Superior temporal gyrus (tissue), 1 donor: ENCODE results near the gene TPRN.

Source experiments
- DNase-seq: peaks from one replicate; pipeline ENCODE4 v3.0.0-alpha.2; 2016; ENCODE audit errors: extremely low spot score

The TPRN gene

DNA sequence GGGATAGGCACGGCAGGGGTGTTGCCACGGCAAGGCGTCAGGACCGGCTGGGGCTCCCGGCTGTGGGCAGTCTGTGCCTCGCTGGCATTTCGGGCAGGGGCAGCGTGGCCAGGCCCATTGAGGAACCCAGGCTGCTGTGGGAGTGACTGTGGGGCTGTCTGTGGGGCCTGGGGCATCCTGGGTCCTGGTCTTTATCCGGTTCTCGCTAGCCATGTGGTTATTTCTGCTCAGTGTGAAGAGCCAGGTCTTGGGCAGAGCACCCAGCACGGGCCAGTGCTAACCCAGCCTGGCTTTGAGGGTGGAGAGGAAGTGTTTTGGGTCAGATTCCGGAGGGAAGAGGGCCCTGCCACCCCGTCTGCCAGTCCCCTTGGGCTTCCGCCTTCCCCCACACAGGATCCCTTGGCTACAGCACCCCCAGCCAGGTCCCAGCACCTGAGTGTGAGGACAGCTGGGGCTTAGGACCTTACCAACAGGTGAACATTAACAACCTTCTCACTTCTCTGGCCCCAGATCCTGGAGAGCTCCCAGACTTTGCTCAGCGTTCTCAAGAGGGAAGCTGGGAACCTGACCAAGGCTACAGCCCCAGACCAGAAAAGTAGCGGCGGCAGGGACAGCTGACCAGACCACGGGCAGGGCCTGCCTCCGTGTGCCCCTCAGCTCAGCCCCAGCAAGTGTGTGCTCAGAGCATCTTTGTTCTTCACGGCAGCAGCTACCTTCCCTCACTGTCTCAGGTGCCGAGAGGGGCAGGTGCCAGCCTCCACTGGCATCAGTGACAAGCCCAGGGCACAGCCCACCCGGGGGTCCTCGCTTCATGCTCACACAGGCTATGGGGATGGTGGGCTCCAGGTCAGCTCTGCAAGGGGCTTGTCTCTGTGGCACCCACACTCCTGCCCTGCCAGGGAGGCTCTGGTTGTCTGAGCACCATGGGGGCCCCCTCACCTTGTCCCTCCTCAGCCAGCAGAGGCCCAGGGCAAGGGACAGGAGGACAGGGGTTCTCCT is 10.9 kb downstream of the TPRN start:
- DNase-seq: no peak

- DNase-seq: peak; percentile 91
These were observed 11.8 kb downstream of the TPRN start, which contains the start of the genes ANAPC2 and SSNA1 for GRCh38 chr9:137188490-137189296. ANAPC2 (minus strand) TSS chr9:137188560; CDS start chr9:137188532, 28 bp downstream. SSNA1 (plus strand) TSS chr9:137188676; CDS start chr9:137188727, 51 bp downstream.

DNA sequence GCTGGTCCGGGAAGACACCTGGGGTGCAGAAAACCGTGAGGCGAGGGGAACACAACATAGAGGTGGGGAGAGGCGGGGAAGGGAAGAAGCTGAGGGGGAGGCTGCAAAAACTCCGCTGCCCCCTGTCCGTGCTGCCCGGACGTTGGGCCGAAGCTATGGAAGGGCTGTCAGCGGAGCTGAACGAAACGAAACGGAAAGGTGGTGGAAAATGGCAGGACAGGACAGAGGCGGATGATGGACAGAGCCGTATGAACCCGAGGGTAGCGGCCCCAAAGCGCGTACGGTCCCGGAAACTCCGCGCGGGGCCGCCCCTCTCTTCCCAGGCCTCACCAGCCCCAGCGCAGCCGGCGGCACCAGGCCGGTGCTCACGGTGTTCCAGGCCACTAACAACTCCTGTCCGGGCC is 12.5 kb downstream of the TPRN start:
- DNase-seq: no peak

DNA sequence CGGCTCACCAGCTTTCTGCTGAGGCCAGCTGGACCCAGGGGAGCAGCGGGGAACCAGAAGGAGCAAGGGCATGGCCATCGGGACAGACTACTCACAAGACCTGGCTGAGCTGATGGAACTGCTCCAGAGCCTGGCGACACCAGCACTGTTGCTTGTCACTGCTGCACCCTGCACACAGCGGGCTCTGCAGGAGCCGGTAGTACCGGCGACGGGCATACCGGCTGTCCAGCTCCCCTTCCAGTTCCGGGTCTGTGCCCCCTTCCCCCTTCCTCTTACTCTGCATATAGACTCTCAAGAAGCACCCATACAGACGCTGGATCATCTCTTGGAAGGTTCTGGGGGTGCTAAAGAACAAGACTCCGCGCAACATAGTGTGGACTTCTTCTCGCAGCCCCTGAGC is 13.2 kb downstream of the TPRN start:
- no peak for DNase-seq

GRCh38 chr9:137186385-137186784 is 14.2 kb downstream of the TPRN start:
- DNase-seq: no peak

DNA sequence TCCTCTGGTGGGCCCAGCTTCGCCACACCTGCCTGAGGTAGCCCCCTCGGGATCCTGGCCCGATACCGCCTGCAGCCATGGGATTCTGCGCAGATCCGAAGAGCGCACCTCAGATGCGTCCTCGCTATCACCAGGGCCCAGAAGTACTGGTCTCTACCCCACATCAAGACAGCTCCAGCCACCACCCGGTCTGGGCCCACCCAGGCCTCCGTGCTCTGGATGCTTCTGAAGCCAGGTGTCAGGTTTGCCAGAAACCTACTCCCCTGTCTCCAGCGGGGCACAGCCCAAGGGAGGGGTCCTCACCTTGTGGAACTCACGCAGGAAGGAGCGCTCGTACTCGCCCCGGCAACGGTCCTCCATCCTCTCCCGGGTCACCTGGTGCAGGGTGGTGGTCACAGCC is 14.6 kb downstream of the TPRN start:
- DNase-seq: no peak

DNA sequence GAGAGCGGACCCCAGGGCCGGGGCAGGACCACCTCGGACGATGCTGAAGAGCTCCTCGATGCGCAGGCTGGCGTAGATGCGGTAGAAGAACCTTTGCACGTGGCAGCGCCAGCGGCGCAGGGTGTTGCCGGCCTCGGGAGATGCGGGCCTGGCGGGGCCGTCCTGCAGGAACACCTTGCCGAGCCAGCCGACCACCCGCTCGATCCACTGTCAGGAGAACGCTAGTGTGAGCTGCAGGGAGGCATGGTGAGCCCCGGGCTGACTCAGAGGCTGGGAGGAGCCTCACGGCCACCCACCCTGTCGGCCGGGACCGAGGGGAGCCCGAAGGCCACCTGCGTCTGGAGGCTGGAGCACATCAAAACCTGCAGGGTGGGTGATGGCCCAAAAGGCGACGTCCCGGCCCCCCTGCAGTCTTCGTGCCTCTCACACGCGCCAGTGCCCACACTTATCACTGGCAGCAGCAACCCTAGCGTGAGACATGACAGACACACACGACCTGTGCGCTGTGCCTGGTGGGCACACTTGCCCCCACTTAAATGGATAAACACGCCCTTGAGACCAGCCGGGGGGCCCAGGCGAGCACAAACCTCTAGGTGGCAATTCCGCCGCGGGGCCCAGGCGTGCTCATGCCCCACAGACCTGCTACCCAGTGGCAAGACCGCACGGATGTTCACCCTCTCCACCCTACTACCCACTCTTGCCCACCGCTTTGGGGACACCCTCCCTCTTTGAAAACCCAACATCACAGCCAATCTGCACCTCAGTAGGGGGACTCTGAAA is 15.5 kb downstream of the TPRN start:
- DNase-seq: no peak

DNA sequence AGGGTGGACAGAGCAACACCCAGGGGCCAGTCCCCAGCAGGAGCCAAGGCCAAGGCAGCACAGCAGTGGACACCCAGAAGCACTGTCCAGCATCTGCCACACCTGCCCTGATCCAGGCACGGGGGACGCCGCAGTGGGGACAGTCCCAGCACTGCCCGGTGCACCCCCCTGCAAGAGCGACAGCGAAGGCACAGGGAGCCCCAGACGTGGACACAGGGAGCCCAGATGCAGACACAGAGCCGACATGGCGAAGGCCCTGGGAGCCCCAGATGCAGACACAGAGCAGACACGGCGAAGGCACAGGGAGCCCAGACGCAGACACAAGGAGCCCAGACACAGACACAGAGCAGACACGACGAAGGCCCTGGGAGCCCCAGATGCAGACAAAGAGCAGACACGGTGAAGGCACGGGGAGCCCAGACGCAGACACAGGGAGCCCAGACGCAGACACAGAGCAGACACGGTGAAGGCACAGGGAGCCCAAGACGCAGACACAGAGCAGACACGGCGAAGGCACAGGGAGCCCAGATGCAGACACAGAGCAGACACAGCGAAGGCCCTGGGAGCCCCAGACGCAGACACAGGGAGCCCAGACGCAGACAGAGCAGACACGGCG is 16.5 kb downstream of the TPRN start:
- DNase-seq: no peak

GRCh38 chr9:137182836-137183235 is 17.7 kb downstream of the TPRN start:
- DNase-seq: no peak

DNA sequence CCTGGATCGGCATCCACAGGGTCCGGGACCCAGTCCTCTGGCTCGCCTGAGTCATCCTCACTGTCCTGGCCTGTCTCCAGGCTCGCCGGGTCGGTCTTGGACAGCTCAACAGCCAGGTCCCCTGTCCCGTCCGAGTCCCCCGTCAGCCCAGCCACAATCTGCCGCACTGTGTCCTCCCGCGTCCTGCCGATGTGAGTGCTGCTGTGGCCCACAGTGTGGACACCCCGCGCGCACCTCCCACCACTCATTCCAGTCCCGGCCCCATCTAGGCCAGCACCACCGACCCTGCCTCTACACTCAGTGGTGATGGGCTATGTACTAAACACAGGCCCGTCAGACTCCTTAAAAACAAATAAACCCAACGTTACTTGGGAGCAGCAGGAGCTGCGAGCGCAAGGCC is 18.9 kb downstream of the TPRN start:
- no peak for DNase-seq

- DNase-seq: no peak
These were observed 20.1 kb downstream of the TPRN start for GRCh38 chr9:137180491-137180890.

GRCh38 chr9:137179761-137180160 is 20.8 kb downstream of the TPRN start:
- no peak for DNase-seq

DNA sequence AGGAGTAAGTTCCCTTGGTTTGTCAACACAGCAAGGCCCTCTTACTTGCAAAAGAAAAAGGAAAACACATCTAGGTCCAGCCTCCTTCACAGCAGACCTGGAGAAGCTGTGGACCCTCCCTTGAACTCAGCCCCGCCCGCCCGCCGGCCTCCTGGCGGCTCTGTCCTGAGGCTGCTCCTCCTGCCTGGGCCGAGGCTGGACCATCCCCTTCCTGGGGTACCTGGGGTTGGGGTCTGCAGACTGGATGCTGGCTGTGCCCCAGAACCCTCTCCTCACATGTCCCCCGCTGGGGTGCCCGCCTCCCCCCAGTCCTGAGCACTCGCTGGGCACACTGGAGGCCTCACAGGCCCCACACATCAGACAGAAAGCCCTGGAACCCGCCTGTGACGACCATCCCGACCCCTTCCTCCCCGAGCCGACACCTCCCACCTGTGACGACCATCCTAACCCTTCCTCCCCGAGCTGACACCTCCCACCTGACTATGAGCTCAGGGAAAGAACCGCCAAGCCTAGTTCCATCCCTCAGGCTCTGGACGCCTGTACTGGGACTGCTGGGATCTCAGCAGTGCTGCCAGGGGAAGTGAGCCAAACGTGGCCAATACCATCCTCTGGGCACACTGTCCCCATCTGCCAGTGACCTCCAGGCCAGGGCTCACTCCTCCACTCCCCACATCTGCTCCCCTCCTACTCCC is 21.5 kb downstream of the TPRN start:
- DNase-seq: no peak

- no peak for DNase-seq
These were observed 22.2 kb downstream of the TPRN start for GRCh38 chr9:137178201-137178938.

GRCh38 chr9:137176302-137177182 is 24.0 kb downstream of the TPRN start:
- DNase-seq: no peak

- no peak for DNase-seq
These were observed 25.1 kb downstream of the TPRN start for GRCh38 chr9:137175345-137175961.

GRCh38 chr9:137174722-137175293 is 25.7 kb downstream of the TPRN start:
- no peak for DNase-seq
